ENCODE data around the gene TLE1.
"Not testable (repeated sequence)": the region's sequence is repeated elsewhere in the genome, so short reads cannot be mapped to it uniquely, and the experiment has no call there.

TLE1 gene

DNA sequence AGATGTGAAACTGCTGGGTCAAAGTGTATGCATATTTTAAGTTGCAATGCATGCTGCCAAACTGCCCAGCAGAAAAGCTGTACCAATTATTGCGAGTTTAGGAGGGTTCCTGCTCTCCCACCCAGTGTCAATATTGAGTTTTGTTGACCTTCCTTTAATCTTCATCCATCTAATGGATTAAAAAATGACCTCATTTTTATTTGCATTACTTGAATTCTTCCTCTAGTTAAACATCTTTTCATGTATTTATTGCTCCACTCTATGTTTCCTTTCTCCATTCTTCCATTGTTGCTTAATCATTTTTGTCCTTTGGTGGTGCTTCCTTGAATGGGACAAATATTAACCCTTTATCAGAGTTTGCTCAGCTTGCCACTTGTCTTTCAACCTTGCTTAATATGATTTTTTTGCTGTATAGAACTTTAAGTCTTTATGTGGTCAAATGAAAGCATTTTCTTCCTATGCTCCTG is 32.4 kb downstream of the TLE1 start:
- H3K4me1 ChIP-seq (ENCODE audit: control insufficient read depth in 2 of 2, insufficient read depth in 2 of 2, low read length in 2 of 2), result peaks cover 8 to 10% of the 10 kb centered on the region in 2 donors
- H3K4me3 ChIP-seq (ENCODE audit: low read length in 2 of 2), result no peak overlapping the region
- H3K9ac ChIP-seq (ENCODE audit: low read depth in 1 of 2, low read length in 2 of 2), result no peak overlapping the region
- H3K36me3 ChIP-seq (ENCODE audit: control insufficient read depth in 2 of 2, insufficient read depth in 2 of 2, low read length in 2 of 2), result peaks cover 0 to 6% of the 10 kb centered on the region in 2 donors
- no peaks in the 10 kb centered on the region for H3K27me3 ChIP-seq (ENCODE audit: control insufficient read depth in 2 of 2, insufficient read depth in 2 of 2, low read length in 2 of 2)
- H3K9me3 ChIP-seq (ENCODE audit: control insufficient read depth in 2 of 2, low read length in 2 of 2), result no peaks in the 10 kb centered on the region
- H3K27ac ChIP-seq (ENCODE audit: low read depth in 2 of 2, low read length in 2 of 2), result no peak overlapping the region

DNA sequence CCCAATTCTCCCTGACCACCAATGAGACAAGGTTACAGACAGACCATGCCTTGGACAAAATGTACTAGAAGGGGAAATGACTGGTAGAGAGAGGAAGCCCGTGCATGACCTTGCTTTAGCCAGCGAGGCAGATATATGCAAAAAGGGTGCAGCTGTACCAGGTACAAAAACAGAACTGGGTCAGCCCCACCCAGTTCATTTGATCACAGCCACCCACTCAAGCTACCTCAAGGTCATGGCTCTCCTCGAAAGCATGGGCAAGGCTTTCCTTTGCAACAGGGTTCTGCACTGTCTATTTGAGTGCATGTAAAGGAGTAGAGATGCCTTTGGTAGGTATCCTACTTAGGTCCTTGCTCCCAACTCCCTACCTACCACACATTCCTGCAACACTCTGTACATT is 33.3 kb downstream of the TLE1 start:
- no peak overlapping the region for H3K27ac ChIP-seq (ENCODE audit: low read depth in 2 of 2, low read length in 2 of 2)
- peaks cover 3 to 9% of the 10 kb centered on the region in 2 donors for H3K36me3 ChIP-seq (ENCODE audit: control insufficient read depth in 2 of 2, insufficient read depth in 2 of 2, low read length in 2 of 2)
- H3K27me3 ChIP-seq (ENCODE audit: control insufficient read depth in 2 of 2, insufficient read depth in 2 of 2, low read length in 2 of 2), result no peaks in the 10 kb centered on the region
- no peak overlapping the region for H3K9ac ChIP-seq (ENCODE audit: low read depth in 1 of 2, low read length in 2 of 2)
- H3K4me3 ChIP-seq (ENCODE audit: low read length in 2 of 2), result no peak overlapping the region
- H3K9me3 ChIP-seq (ENCODE audit: control insufficient read depth in 2 of 2, low read length in 2 of 2), result no peaks in the 10 kb centered on the region
- H3K4me1 ChIP-seq (ENCODE audit: control insufficient read depth in 2 of 2, insufficient read depth in 2 of 2, low read length in 2 of 2), result peaks cover 5 to 7% of the 10 kb centered on the region in 2 donors

DNA sequence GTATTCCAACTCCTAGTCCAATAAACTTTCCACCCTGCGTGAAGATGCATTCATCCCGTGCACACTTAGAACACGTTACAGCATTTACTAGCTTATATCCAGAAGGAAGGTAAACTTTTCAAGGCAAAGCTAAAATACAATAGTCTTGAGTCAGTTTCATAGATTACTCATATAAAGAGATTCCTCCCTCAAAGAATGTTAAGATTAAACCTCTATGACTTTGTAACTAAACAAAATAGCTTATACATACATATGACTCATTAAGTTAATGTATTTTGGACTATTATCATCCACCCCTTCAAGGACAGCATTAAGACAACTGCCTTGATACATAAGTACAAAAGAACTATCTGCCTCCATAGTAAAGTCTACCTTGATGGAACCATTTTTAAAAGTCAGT is 36.1 kb downstream of the TLE1 start:
- no peaks in the 10 kb centered on the region for H3K27me3 ChIP-seq (ENCODE audit: control insufficient read depth in 2 of 2, insufficient read depth in 2 of 2, low read length in 2 of 2)
- no peaks in the 10 kb centered on the region for H3K9me3 ChIP-seq (ENCODE audit: control insufficient read depth in 2 of 2, low read length in 2 of 2)
- peaks cover 5 to 7% of the 10 kb centered on the region in 2 donors for H3K4me1 ChIP-seq (ENCODE audit: control insufficient read depth in 2 of 2, insufficient read depth in 2 of 2, low read length in 2 of 2)
- H3K4me3 ChIP-seq (ENCODE audit: low read length in 2 of 2), result no peak overlapping the region
- H3K9ac ChIP-seq (ENCODE audit: low read depth in 1 of 2, low read length in 2 of 2), result no peak overlapping the region
- no peak overlapping the region for H3K27ac ChIP-seq (ENCODE audit: low read depth in 2 of 2, low read length in 2 of 2)
- H3K36me3 ChIP-seq (ENCODE audit: control insufficient read depth in 2 of 2, insufficient read depth in 2 of 2, low read length in 2 of 2), result peaks cover 7 to 9% of the 10 kb centered on the region in 2 donors

DNA sequence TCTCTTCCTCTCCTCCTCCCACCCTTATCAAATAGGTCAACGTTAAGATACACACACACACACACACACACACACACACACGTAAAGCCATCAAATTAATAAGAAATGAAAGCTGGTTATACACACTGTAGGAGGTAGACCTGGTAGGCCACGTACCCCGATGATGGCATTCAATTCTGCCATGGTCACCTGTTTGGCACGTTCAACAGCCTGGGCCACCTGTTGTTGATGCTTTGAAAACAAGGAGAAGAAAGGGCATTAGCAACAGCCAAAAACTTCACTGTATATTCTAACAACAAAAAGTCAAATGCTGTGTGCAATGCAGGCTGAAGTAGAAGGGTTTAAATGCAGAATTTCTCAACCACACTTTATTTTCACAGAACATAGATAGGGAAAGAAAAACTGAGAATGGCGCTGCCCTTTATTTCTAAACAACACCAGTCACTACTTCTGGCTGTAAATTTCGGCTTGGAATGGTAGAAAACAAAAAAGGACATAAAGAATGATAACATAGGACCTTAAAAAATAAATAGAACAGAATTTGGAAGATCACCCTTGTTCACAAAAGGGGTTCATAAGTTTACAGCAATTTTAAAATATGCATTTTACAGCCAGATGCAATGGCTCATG is 37.2 kb downstream of the TLE1 start:
- Histone ChIP-seq H3K9ac (ENCODE audit: low read depth in 1 of 2, low read length in 2 of 2) (no peak overlapping the region), H3K4me3 (ENCODE audit: low read length in 2 of 2) (no peak overlapping the region), H3K9me3 (ENCODE audit: control insufficient read depth in 2 of 2, low read length in 2 of 2) (no peaks in the 10 kb centered on the region), H3K36me3 (ENCODE audit: control insufficient read depth in 2 of 2, insufficient read depth in 2 of 2, low read length in 2 of 2) (peaks cover 7 to 12% of the 10 kb centered on the region in 2 donors), H3K27ac (ENCODE audit: low read depth in 2 of 2, low read length in 2 of 2) (no peak overlapping the region), H3K4me1 (ENCODE audit: control insufficient read depth in 2 of 2, insufficient read depth in 2 of 2, low read length in 2 of 2) (peaks cover 5 to 7% of the 10 kb centered on the region in 2 donors), H3K27me3 (ENCODE audit: control insufficient read depth in 2 of 2, insufficient read depth in 2 of 2, low read length in 2 of 2) (no peaks in the 10 kb centered on the region)

DNA sequence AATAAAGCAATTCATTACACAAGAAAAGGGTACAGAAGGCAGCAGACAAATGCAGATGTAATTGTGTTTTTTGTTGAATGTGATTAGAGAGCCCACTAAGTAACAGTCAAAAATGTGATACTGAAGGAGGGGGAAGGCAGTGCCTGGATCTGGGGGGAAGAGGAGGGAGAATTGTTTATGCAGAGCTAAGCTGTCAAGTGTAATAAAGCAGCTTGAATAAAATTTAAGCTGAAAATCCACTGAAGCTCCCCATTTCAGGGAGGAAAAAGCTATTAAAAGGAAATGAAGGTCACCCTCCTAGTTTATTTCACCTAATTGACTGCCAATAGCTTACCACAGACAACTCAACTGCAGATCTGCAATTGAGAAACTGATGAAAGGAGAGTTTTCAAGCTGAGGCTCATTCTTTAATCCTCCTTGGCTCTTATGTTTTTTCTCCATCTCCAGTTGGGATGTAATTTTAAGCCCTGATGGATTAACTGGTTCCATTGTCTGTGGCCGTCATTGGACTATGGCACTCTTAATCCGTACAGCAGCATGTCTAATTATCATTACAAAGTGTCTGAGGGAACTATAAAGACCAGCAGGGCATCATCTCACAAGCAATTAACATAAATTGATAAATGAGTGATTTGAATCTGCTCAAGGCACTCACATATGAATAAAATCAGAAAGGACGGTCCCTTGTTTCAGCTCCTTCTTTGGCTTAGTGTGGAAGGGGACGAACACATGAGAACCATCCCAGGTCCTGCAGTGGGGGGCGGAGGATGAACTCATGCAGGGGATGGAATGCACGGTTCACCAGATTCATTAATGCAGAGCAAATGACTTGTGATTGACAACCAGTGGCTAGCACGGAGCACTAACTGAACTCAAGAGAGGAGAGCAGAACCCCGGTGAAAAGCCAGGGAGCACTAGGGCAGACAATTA is 38.5 kb downstream of the TLE1 start:
- Histone ChIP-seq H3K36me3 (ENCODE audit: control insufficient read depth in 2 of 2, insufficient read depth in 2 of 2, low read length in 2 of 2) (peaks cover 7 to 12% of the 10 kb centered on the region in 2 donors), H3K27ac (ENCODE audit: low read depth in 2 of 2, low read length in 2 of 2) (no peak overlapping the region), H3K4me3 (ENCODE audit: low read length in 2 of 2) (no peak overlapping the region), H3K4me1 (ENCODE audit: control insufficient read depth in 2 of 2, insufficient read depth in 2 of 2, low read length in 2 of 2) (no peaks in the 10 kb centered on the region), H3K9me3 (ENCODE audit: control insufficient read depth in 2 of 2, low read length in 2 of 2) (no peaks in the 10 kb centered on the region), H3K27me3 (ENCODE audit: control insufficient read depth in 2 of 2, insufficient read depth in 2 of 2, low read length in 2 of 2) (no peaks in the 10 kb centered on the region), H3K9ac (ENCODE audit: low read depth in 1 of 2, low read length in 2 of 2) (no peak overlapping the region)

DNA sequence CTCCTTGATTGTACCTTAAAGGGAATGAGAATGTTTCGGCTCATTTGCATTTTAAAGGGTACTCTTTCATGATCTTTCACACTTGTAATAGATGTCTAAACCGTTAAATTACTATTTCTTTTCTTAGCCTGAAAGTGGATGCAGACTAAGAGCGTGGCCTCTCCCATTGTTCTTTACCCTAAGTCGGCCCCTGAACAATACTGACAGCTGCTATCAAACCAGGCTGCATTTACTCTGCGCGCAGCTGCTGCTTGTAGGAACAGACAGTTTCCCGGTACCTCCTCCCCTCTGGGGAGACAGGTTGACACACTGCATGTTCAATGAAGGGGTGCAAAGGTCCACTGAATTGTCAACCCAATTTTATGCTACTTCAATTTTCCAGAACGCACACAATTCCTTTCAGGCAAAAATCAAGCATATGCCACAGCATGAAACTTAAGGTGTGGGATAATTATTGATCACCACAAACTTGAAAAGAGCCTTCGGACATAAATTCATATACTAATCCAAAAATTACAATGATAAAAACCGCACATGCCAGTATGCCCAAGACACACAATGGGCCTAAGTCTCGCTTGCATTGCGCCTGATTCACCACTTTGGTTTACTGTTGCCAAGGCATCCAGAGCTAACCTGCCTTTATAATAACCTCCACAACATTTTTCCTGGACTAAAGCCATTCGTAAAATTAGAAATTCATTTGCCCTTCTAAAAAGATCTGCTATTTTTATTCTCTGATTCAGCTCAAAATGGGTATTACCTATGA is 39.7 kb downstream of the TLE1 start:
- Histone ChIP-seq H3K4me1 (ENCODE audit: control insufficient read depth in 2 of 2, insufficient read depth in 2 of 2, low read length in 2 of 2) (no peaks in the 10 kb centered on the region), H3K9me3 (ENCODE audit: control insufficient read depth in 2 of 2, low read length in 2 of 2) (no peaks in the 10 kb centered on the region), H3K9ac (ENCODE audit: low read depth in 1 of 2, low read length in 2 of 2) (no peak overlapping the region), H3K36me3 (ENCODE audit: control insufficient read depth in 2 of 2, insufficient read depth in 2 of 2, low read length in 2 of 2) (peaks cover 7 to 12% of the 10 kb centered on the region in 2 donors), H3K4me3 (ENCODE audit: low read length in 2 of 2) (no peak overlapping the region), H3K27ac (ENCODE audit: low read depth in 2 of 2, low read length in 2 of 2) (no peak overlapping the region), H3K27me3 (ENCODE audit: control insufficient read depth in 2 of 2, insufficient read depth in 2 of 2, low read length in 2 of 2) (no peaks in the 10 kb centered on the region)

DNA sequence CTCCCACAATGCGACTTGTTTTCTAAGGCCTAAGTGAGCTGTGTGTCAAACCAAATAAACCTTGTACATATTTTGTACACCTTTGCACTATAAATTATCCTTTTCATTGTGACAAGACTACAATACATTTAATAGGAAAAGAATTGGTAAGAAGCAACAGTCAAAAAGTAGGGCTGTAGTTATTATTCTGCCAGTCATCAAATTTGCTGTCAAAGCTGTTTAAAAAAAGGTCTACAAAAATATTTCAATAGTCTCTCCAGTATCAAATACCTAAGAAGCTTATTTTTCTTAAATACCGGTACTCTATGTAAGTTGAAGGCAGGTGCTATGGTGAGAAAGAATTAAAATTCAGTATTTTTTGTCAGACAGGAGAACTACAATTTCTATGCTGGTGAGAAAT is 40.5 kb downstream of the TLE1 start:
- Histone ChIP-seq H3K4me3 (ENCODE audit: low read length in 2 of 2) (no peak overlapping the region), H3K27me3 (ENCODE audit: control insufficient read depth in 2 of 2, insufficient read depth in 2 of 2, low read length in 2 of 2) (no peaks in the 10 kb centered on the region), H3K9ac (ENCODE audit: low read depth in 1 of 2, low read length in 2 of 2) (no peak overlapping the region), H3K36me3 (ENCODE audit: control insufficient read depth in 2 of 2, insufficient read depth in 2 of 2, low read length in 2 of 2) (peaks cover 7 to 12% of the 10 kb centered on the region in 2 donors), H3K9me3 (ENCODE audit: control insufficient read depth in 2 of 2, low read length in 2 of 2) (no peaks in the 10 kb centered on the region), H3K4me1 (ENCODE audit: control insufficient read depth in 2 of 2, insufficient read depth in 2 of 2, low read length in 2 of 2) (no peaks in the 10 kb centered on the region), H3K27ac (ENCODE audit: low read depth in 2 of 2, low read length in 2 of 2) (no peak overlapping the region)

DNA sequence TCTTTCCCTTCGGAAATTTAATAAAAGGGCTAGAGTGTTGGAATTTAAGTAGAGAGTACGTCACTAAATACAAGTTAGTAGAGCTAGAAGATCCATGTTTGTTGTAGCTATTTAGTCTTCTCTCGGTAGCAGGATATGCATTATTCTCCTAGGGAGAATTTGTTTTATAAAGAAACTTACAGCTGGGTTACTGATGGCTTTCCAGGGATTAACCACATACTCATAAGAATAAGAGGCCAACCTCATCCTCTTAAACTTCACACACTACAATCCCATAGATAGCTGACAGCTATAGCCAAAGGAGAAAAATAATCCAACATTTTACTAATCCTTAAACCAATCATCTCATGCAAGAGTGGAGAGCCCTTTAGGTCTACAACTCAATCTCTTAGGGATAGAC is 43.0 kb downstream of the TLE1 start:
- Histone ChIP-seq H3K9ac (ENCODE audit: low read depth in 1 of 2, low read length in 2 of 2) (no peak overlapping the region), H3K9me3 (ENCODE audit: control insufficient read depth in 2 of 2, low read length in 2 of 2) (no peaks in the 10 kb centered on the region), H3K36me3 (ENCODE audit: control insufficient read depth in 2 of 2, insufficient read depth in 2 of 2, low read length in 2 of 2) (peaks cover 6 to 7% of the 10 kb centered on the region in 2 donors), H3K4me3 (ENCODE audit: low read length in 2 of 2) (no peak overlapping the region), H3K27me3 (ENCODE audit: control insufficient read depth in 2 of 2, insufficient read depth in 2 of 2, low read length in 2 of 2) (no peaks in the 10 kb centered on the region), H3K27ac (ENCODE audit: low read depth in 2 of 2, low read length in 2 of 2) (no peak overlapping the region), H3K4me1 (ENCODE audit: control insufficient read depth in 2 of 2, insufficient read depth in 2 of 2, low read length in 2 of 2) (no peaks in the 10 kb centered on the region)

DNA sequence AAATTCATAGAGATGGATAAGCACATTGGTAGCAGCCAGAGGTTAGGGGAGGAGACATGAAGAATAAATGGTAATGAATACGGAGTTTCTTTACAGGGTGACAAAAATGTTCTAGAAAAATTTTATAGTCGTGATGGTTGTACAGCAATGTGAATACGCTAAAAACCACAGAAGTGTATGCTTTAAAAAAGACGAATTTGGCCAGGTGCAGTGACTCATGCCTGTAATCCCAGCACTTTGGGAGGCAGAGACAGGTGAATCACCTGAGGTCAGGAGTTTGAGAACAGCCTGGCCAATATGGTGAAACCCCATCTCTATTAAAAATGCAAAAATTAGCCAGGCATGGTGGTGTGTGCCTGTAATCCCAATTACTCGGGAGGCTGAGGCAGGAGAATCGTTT is 44.8 kb downstream of the TLE1 start:
- H3K27me3 ChIP-seq (ENCODE audit: control insufficient read depth in 2 of 2, insufficient read depth in 2 of 2, low read length in 2 of 2); H3K27ac ChIP-seq (ENCODE audit: low read depth in 2 of 2, low read length in 2 of 2); H3K36me3 ChIP-seq (ENCODE audit: control insufficient read depth in 2 of 2, insufficient read depth in 2 of 2, low read length in 2 of 2); H3K4me1 ChIP-seq (ENCODE audit: control insufficient read depth in 2 of 2, insufficient read depth in 2 of 2, low read length in 2 of 2); H3K9ac ChIP-seq (ENCODE audit: low read depth in 1 of 2, low read length in 2 of 2); H3K9me3 ChIP-seq (ENCODE audit: control insufficient read depth in 2 of 2, low read length in 2 of 2); H3K4me3 ChIP-seq (ENCODE audit: low read length in 2 of 2): not testable (repeated sequence)

DNA sequence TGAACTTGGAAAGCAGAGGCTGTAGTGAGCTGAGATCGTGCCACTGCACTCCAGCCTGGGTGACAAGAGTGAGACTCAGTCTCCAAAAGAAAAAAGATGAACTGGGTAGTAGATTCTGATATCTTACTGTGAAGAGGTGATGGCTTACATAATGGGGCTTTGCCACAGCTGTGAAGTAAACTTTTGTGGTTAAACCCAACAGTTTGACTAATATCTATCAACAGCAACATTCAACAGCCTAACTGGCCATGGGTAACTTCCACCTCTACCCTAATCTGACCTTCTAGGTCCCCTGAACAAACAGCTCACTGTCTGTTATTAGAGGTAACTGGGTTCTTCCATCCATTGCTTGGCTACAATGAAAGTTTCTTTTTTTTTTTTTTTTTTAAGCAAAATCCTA is 52.1 kb downstream of the TLE1 start:
- peaks cover 0 to 2% of the 10 kb centered on the region in 2 donors for H3K4me1 ChIP-seq (ENCODE audit: control insufficient read depth in 2 of 2, insufficient read depth in 2 of 2, low read length in 2 of 2)

More for the DNA sequence above, 52.1 kb downstream of the TLE1 start:
- Histone ChIP-seq H3K4me3 (ENCODE audit: low read length in 2 of 2) (no peak overlapping the region), H3K9me3 (ENCODE audit: control insufficient read depth in 2 of 2, low read length in 2 of 2) (no peaks in the 10 kb centered on the region), H3K27ac (ENCODE audit: low read depth in 2 of 2, low read length in 2 of 2) (no peak overlapping the region), H3K27me3 (ENCODE audit: control insufficient read depth in 2 of 2, insufficient read depth in 2 of 2, low read length in 2 of 2) (no peaks in the 10 kb centered on the region), H3K9ac (ENCODE audit: low read depth in 1 of 2, low read length in 2 of 2) (no peak overlapping the region), H3K36me3 (ENCODE audit: control insufficient read depth in 2 of 2, insufficient read depth in 2 of 2, low read length in 2 of 2) (peaks cover 6 to 8% of the 10 kb centered on the region in 2 donors)

Data from mucosa of rectum (tissue), 2 donors.